Heart left ventricle (tissue), 16 donors: ENCODE data around the gene ZNF92. TPM values are rescaled to one million over a fixed set of nuclear protein-coding genes. Genes with fewer than 3 reads are reported as not detected.

ENCODE experiments used
- ATAC-seq, 4 donors: fragments of 200-7000 bp; cut with Tn5 transposase; one replicate each; pipeline ENCODE4 v1.9.1; 2020 to 2022; ENCODE audit warnings: moderate library complexity in 4 of 4, mild to moderate bottlenecking in 3 of 4, moderate number of reproducible peaks in 1 of 4
- DNase-seq, 5 donors: peaks; one replicate each; pipeline ENCODE4 v3.0.0-alpha.2; 2020
- H3K27ac ChIP-seq, 12 donors: fragments of 200-600 bp; sonication (generic) in 4 of 12; one replicate each; pipeline versions ENCODE4 v1.5.0 to v1.8.0; 2016 to 2022; ENCODE audit warnings: mild to moderate bottlenecking in 2 of 12
- H3K27me3 ChIP-seq, 9 donors: fragments of 200-600 bp; sonication (generic) in 2 of 9; one replicate each; pipeline versions ENCODE4 v1.5.1 to v1.8.0; 2016 to 2022; ENCODE audit warnings: mild to moderate bottlenecking in 3 of 9
- H3K36me3 ChIP-seq, 9 donors: fragments of 200-600 bp; sonication (generic) in 2 of 9; one replicate each; pipeline versions ENCODE4 v1.5.0 to v1.8.0; 2018 to 2022; ENCODE audit warnings: mild to moderate bottlenecking in 2 of 9
- H3K4me1 ChIP-seq, 12 donors: fragments of 200-600 bp; sonication (generic) in 4 of 12; one replicate each; pipeline versions ENCODE4 v1.5.0 to v1.8.0; 2016 to 2022; ENCODE audit warnings: mild to moderate bottlenecking in 3 of 12
- H3K4me3 ChIP-seq, 12 donors: fragments of 200-600 bp; sonication (generic) in 4 of 12; one replicate each; pipeline versions ENCODE4 v1.5.0 to v1.8.0; 2017 to 2022; ENCODE audit warnings: mild to moderate bottlenecking in 9 of 12, moderate library complexity in 4 of 12
- H3K9me3 ChIP-seq, 12 donors: fragments of 200-600 bp; sonication (generic) in 4 of 12; one replicate each; pipeline versions ENCODE4 v1.5.0 to v1.8.0; 2016 to 2022; ENCODE audit warnings: mild to moderate bottlenecking in 1 of 12
- CTCF ChIP-seq, 12 donors: fragments of 200-600 bp; sonication (generic) in 4 of 12; IDR thresholded peaks; one replicate each; pipeline versions ENCODE4 v1.5.0 to v1.8.0; 2018 to 2022; ENCODE audit warnings: antibody characterized with exemption in 12 of 12, mild to moderate bottlenecking in 5 of 12
- POLR2A ChIP-seq, 2 donors: fragments of 450-650 bp; IDR thresholded peaks; one replicate each; pipeline ENCODE4 v1.6.1; 2017; ENCODE audit warnings: antibody characterized with exemption in 2 of 2, mild to moderate bottlenecking in 2 of 2, moderate library complexity in 2 of 2
- WGBS, 4 donors: extraction: QIAGEN DNeasy Blood & Tissue Kit in 2 of 4; methylation state at CpG; one replicate each; pipeline versions ENCODE4 v1.1.5 to v1.1.7; 2013 to 2018; 5-methylcytosine and 5-hydroxymethylcytosine counted together
- intact Hi-C, 10 donors: fragments of 100-400 bp; cut with DNase I; formaldehyde crosslinking; loops; one replicate each; pipeline versions ENCODE4 v1.11.1 to v1.14.2; 2022
- polyA plus RNA-seq, 2 donors: library from polyadenylated mRNA; stranded (reverse); fragments of 200-250 nt; gene quantifications; one replicate each; pipeline ENCODE4 v1.2.3, GENCODE V29; 2013
- total RNA-seq, 9 donors: library from RNA; depleted of rRNA in 2 of 9; stranded (reverse); fragments of >200 nt in 2 of 9; fragmentation: NEBNext Ultra II Directional in 3 of 9; extraction: Animal tissue kit (Norgen Biotek cat#: 25700) in 3 of 9; gene quantifications; one replicate each; pipeline versions ENCODE4 v1.1.0 to v1.2.4, GENCODE V29; 2016 to 2023
- donor health status: ischemic (EF 13 %, LVEDD 7.1; RV severe dilation, severe dysfunction).
- donor health status: healthy with polysubstance abuse.
- donor health status: DM: no; HTN: yes; CAD: no.
- donor health status: DM: no; HTN: no; CAD: no.
- donor health status: ischemic (EF 25% LVEDD 6.9; RV normal size, moderate dysfunction).
- donor health status: ischemic (EF 25% LVEDD 5.7; RV mildly dilated, moderate dysfunction).
- donor health status: healthy.
- donor health status: DM: yes; HTN: yes; CAD: no.
- donor health status: ischemic (EF 35%, LVEDD 5.7; RV mildly dilated, moderate dysfunction).
- donor health status: nonischemic (EF 11% LVEDD 7.7; RV severe dilation, severe dysfunction).
- donor health status: DM: yes; HTN: yes; CAD: no.
- donor health status: PGD.
- donor health status: ischemic (EF 29% LVEDD 5.4; RV normal size, mild dysfunction).
- donor health status: nonischemic (EF 23%, LVEDD 6.1; RV moderate dilation, normal function).

The ZNF92 gene
- total and polyA plus RNA-seq, 11 donors = 2.4 to 5.0 (median 3.1) TPM

GRCh38 chr7:65430344-65431186, 56.9 kb downstream of the ZNF92 start:
- intact Hi-C loops = no loop called here

GRCh38 chr7:65434307-65434706, 60.7 kb downstream of the ZNF92 start:
- DNase-seq = no peak
- WGBS, 4 donors = 78 to 95% (median 83%) methylated on average over 3 of the region's 3 CpGs
- Histone ChIP-seq H3K27me3 (no peaks in the 10 kb centered on the region), H3K9me3 (peaks cover 0 to 15% (median 0%) of the 10 kb centered on the region in 12 donors), H3K4me1 (no peaks in the 10 kb centered on the region), H3K27ac (no peak overlapping the region), H3K4me3 (no peak overlapping the region), H3K36me3 (no peaks in the 10 kb centered on the region)
- TF ChIP-seq POLR2A (IDR thresholded peaks at IDR 0.05) (no peak), CTCF (IDR thresholded peaks at IDR 0.05) (no peak)
- ATAC-seq = no peak
- intact Hi-C loops = no loop called here

More at GRCh38 chr7:65430344-65431186, 56.9 kb downstream of the ZNF92 start:
- ATAC-seq (no peak), DNase-seq (no peak)
- WGBS, 4 donors = 84 to 94% (median 90%) methylated on average over 26 of the region's 26 CpGs
- H3K9me3 ChIP-seq = peaks cover 0 to 43% (median 7%) of the 10 kb centered on the region in 12 donors
- TF ChIP-seq POLR2A (IDR thresholded peaks at IDR 0.05) = no peak
- TF ChIP-seq CTCF (IDR thresholded peaks at IDR 0.05) = no peak
- H3K36me3 ChIP-seq = no peaks in the 10 kb centered on the region
- no peak overlapping the region for H3K4me3 ChIP-seq
- no peaks in the 10 kb centered on the region for H3K27me3 ChIP-seq
- H3K4me1 ChIP-seq = no peaks in the 10 kb centered on the region
- no peak overlapping the region for H3K27ac ChIP-seq

GRCh38 chr7:65436163-65436562, 62.5 kb downstream of the ZNF92 start:
- Histone ChIP-seq H3K27ac (no peak overlapping the region), H3K36me3 (no peaks in the 10 kb centered on the region), H3K4me1 (no peaks in the 10 kb centered on the region), H3K9me3 (no peaks in the 10 kb centered on the region), H3K27me3 (no peaks in the 10 kb centered on the region), H3K4me3 (no peak overlapping the region)
- ATAC-seq = no peak
- intact Hi-C loops = no loop called here
- DNase-seq = no peak
- no peak for TF ChIP-seq CTCF (IDR thresholded peaks at IDR 0.05)
- no peak for TF ChIP-seq POLR2A (IDR thresholded peaks at IDR 0.05)

DNA sequence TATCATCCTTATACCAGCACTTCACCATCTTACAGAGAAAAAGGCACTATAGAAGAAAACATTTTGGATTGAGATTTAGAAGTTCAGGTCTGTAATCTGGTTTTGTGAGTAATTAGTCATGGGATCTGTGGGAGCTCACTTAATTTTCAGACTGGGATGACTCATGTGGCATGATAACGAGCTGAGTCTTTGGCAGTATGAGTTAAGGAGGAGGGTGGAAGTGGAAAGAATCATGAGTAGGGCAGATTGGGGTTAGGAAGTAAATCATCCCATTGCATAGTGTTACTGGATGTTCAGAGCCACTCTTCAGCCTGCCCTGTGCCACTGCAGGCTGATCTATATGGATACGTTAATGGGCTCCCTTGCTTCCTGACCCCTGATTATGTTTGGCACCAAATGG, 64.9 kb downstream of the ZNF92 start:
- DNase-seq (no peak), ATAC-seq (peak in 2 of 4 donors; percentile 54 to 83)
- no peak overlapping the region for H3K4me3 ChIP-seq
- H3K27me3 ChIP-seq = no peaks in the 10 kb centered on the region
- H3K27ac ChIP-seq = no peak overlapping the region
- no peaks in the 10 kb centered on the region for H3K4me1 ChIP-seq
- intact Hi-C loops = no loop called here
- no peak for TF ChIP-seq POLR2A (IDR thresholded peaks at IDR 0.05)
- TF ChIP-seq CTCF (IDR thresholded peaks at IDR 0.05) = no peak
- no peaks in the 10 kb centered on the region for H3K9me3 ChIP-seq
- WGBS, 4 donors = 44 to 60% (median 52%) methylated on average over 2 of the region's 2 CpGs
- no peaks in the 10 kb centered on the region for H3K36me3 ChIP-seq
